ENCODE measurements around the gene NPTX1.

NPTX1 gene

GRCh38 chr17:80442764-80443163 lies 33.6 kb downstream of the NPTX1 start:
- no peak for DNase-seq

- DNase-seq = no peak
Measured at GRCh38 chr17:80442323-80442659, 34.1 kb downstream of the NPTX1 start.

GRCh38 chr17:80441598-80442322 lies 34.6 kb downstream of the NPTX1 start:
- DNase-seq = no peak

GRCh38 chr17:80441133-80441578 lies 35.3 kb downstream of the NPTX1 start:
- peak; percentile 54 for DNase-seq

GRCh38 chr17:80439499-80439898 lies 36.9 kb downstream of the NPTX1 start:
- DNase-seq = no peak

GRCh38 chr17:80438806-80439205 lies 37.6 kb downstream of the NPTX1 start:
- no peak for DNase-seq

GRCh38 chr17:80437532-80437931 lies 38.9 kb downstream of the NPTX1 start:
- DNase-seq = no peak

- DNase-seq = no peak
Measured at GRCh38 chr17:80433916-80434666, 42.3 kb downstream of the NPTX1 start.

- no peak for DNase-seq
Measured at GRCh38 chr17:80432961-80433550, 43.4 kb downstream of the NPTX1 start.

GRCh38 chr17:80432350-80432955 lies 44.0 kb downstream of the NPTX1 start:
- no peak for DNase-seq

GRCh38 chr17:80431246-80432195 lies 44.9 kb downstream of the NPTX1 start:
- no peak for DNase-seq

GRCh38 chr17:80430446-80431245 lies 45.8 kb downstream of the NPTX1 start:
- DNase-seq = no peak

- DNase-seq = no peak
Measured at GRCh38 chr17:80429356-80430275, 46.8 kb downstream of the NPTX1 start.

GRCh38 chr17:80428796-80429195 lies 47.6 kb downstream of the NPTX1 start:
- DNase-seq = no peak

GRCh38 chr17:80428363-80428762 lies 48.0 kb downstream of the NPTX1 start:
- DNase-seq = no peak

- no peak for DNase-seq
Measured at GRCh38 chr17:80427366-80428282, 48.8 kb downstream of the NPTX1 start.

GRCh38 chr17:80426671-80427326 lies 49.6 kb downstream of the NPTX1 start:
- peak; percentile 54 for DNase-seq

- DNase-seq = no peak
Measured at GRCh38 chr17:80425835-80426426, 50.5 kb downstream of the NPTX1 start.

Data from fibroblast of skin of back (primary cell).